ENCODE data around the gene CNOT6.
A peak's percentile ranks its signal among the peaks of the same experiment; 100 is the strongest.
"Not testable (repeated sequence)": the region's sequence is repeated elsewhere in the genome, so short reads cannot be mapped to it uniquely, and the experiment has no call there.

The CNOT6 gene

GRCh38 chr5:180494060-180494509, at the start of gene CNOT6:
TSS of gene CNOT6 (plus strand) at chr5:180494379. CDS start at chr5:180529277, 34,898 bp downstream.
- DNase-seq, result peak; percentile 91 to 95

GRCh38 chr5:180454752-180455151, 39.4 kb upstream of the CNOT6 start:
- DNase-seq, result no peak

DNA sequence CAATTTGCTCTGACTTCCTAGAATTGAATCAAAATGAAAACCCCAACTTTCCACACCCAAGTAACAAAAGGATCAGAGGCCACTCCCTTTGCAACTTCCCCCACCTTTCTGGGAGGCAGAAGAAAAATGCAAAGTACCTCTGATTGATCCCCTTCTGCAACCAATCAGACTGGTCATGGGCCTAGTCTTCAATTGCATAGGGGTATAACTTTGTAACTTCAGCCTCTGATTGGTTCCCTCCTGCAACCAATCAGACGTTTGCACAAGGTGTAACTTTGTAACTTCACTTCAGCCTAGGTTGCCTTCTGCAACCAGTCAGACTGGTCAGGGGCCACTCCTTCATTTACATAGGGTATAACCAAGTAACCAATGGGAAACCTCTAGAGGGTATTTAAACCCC, 38.3 kb upstream of the CNOT6 start:
- DNase-seq, result no peak

GRCh38 chr5:180456792-180457191, 37.4 kb upstream of the CNOT6 start:
- no peak for DNase-seq

GRCh38 chr5:180458852-180459673, 35.1 kb upstream of the CNOT6 start:
- not testable (repeated sequence) for DNase-seq

DNA sequence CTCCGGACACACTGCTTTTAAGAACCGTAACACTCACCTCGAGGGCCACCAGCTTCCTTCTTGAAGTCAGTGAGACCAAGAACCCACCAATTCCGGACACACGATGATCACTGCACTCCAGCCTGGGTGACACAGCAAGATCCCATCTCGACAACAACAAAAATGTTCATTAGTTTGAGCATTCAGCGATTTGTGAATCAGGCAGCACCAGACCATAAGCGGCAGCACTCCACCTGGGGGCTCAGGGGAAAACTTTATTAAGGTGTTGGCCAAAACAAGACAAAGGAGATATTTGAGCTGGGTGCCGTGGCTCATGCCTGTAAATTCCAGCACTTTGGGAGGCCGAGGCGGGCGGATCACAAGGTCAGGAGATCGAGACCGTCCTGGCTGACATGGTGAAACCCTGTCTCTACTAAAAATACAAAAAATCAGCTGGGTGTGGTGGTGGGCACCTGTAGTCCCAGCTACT, 34.5 kb upstream of the CNOT6 start:
- not testable (repeated sequence) for DNase-seq

- no peak for DNase-seq
Observed at GRCh38 chr5:180460834-180461233, 33.3 kb upstream of the CNOT6 start.

DNA sequence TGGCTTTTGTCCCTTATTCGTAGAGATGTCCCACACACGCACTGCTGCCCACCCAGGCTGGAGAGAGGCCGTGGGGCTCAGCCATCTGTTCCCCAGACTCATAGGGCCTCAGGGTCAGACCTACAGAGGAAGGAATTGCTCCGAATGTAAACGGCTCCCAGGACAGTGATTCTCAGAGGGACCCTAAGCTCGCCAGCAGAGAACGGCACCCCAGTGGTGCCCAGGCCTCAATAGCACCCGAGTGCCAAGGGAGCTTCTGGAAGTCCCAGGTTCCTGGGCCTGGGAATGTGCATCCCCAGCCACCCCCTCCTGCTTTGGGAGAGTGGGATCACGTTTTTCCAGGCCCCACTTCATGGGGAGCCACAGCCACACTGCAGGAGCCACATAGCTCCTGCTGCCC, 32.9 kb upstream of the CNOT6 start:
- DNase-seq, result no peak

- no peak for DNase-seq
Observed at GRCh38 chr5:180463216-180463900, 30.8 kb upstream of the CNOT6 start.

GRCh38 chr5:180463916-180464602, 30.1 kb upstream of the CNOT6 start:
- no peak for DNase-seq

DNA sequence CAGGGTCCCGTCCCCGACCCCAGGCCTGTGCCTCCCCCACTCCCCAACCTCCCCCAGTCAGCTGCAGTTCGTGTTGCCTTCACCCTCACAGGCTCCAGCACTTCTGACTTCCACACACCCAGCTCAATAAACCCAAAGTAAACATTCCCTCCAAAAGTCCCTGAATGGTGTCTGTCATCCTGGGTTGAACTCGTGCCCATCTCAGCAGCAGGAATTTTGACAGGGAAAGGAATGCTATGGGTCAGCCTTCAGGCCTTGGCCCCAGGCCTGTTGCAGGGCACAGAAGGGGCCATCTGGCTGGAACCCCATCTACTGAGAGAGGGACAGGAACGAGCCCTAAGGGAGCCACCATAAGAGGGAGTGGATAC, 29.6 kb upstream of the CNOT6 start:
- no peak for DNase-seq

GRCh38 chr5:180465052-180465451, 29.1 kb upstream of the CNOT6 start:
- DNase-seq, result not testable (repeated sequence)

GRCh38 chr5:180466316-180466715, 27.9 kb upstream of the CNOT6 start:
- no peak for DNase-seq

DNA sequence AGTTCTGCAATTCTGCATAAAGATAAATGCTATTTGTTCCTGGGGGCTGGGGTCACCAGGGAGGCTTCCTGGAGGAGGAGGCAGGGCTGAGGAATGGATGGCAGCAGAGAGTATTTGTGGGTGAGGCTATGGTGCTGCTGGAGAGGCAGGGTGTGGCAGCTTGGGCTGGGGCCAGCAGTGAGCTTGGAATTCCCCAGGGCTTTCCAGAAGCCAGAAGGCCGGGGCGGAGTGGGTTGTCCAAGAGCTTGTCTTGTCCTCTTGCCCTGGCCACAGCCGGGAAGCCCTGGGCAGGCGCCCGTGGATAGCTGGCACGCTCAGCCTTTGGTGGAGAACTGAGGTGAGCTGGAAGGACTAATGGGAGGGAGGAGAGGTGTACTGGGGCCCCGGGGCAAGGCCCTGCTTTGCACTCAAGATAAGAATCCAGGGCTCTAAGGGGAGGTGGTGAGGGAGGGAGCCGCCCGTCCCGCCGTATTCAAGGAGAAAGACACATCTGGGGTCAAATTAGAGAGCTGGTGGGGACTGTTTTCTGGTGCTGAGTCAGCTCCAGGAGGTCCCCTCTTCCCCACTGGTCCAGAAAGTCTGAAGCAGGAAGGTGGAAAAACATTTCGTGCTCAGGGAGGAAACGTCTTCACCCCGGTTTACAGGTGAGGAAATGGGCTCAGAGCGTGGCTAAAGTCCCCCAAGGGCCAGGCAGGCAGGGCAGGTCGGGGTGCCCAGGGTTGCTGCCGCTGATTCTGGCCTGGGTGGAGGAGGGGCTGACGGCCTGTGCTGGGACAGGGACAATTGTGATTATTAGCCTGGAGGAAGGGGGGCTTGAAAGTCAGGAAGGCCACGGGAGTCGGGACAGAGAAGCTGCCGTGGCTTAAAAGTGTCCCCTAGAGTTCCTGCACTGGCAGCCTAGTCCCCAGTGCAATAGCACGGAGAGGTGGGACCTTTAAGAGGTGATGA, 26.9 kb upstream of the CNOT6 start:
- no peak for DNase-seq

- DNase-seq, result no peak
Observed at GRCh38 chr5:180467989-180468731, 26.0 kb upstream of the CNOT6 start.

DNA sequence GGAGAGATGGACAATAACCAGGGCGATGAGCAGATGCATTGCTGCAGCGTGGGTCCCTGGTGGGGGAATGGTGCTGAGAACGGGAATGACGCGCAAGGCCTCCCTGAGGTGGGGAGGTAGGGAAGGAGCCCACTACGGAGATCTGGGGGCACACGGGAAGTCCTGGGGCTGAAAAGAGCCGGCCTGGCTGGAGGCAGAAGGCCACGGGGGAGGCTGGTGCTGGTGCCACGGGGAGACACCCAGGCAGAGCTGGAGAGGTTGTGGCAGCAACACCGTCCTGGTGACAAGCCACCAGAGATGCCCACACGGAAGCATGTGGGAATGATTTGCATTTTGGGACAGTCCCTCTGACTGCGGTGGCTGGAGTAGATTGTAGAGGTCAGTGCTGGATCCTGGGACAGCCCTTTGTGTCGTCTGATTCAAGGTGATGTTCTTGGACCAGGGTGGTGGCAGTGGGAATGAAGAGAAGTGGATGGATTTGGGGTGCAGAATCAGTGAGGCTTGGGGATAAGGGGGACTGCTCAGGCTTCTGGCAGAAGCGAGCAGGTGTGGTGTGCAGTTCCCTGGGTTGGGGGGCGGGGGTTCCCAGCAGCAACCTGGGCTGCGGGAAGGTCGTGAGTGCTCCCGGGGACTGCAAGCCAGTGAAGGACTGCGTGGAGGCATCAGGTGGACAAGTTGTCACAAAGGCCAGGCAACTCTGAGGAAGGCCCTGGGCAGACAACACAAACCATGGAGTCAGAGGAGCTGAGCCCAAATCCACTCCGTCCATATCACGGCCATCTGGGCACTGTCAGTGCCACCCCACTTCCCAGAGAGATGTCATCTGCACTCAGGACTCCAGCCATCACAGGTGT, 25.2 kb upstream of the CNOT6 start:
- DNase-seq, result no peak

DNA sequence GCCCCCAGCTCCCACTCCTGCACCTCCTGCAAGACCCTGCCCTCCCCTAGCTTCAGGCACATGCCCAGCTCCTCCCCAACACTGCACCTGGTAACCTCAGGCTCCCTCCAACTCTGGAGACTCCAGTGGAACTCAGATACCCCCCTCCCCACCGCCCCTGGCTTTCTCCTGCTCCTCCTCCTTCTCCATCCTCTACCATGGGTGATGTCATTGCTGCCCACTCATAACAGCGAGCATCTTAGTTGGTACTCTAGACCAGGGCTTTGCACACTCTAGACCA, 24.7 kb upstream of the CNOT6 start:
- no peak for DNase-seq

- DNase-seq, result no peak
Observed at GRCh38 chr5:180469866-180470265, 24.3 kb upstream of the CNOT6 start.

GRCh38 chr5:180470361-180470760, 23.8 kb upstream of the CNOT6 start:
- peak in 1 of 2 experiments; percentile 6 for DNase-seq

- peak; percentile 63 to 68 for DNase-seq
Observed at GRCh38 chr5:180470966-180471582, 23.1 kb upstream of the CNOT6 start.
